Activated CD8-positive, alpha-beta memory T cell treated with anti-CD3 and anti-CD28 coated beads, Interleukin-2, amount 10 ng/mL, durations not matched to agents 7 days and 5 days (primary cell): ENCODE results near the gene ADAMTS17. TPM values are rescaled to one million over a fixed set of nuclear protein-coding genes. Genes with fewer than 3 reads are reported as not detected.

Experiments used
- ATAC-seq: fragments of 150-1000 bp; cut with Tn5 transposase; one replicate; pipeline ENCODE4 v1.10.0; 2021; ENCODE audit warnings: moderate library complexity
- CTCF ChIA-PET: fragments of 350-600 bp; sonication (Branson Sonifier 250); formaldehyde crosslinking; loops from one replicate; lab custom pipeline; 2021; ENCODE audit warnings: antibody characterized with exemption; lab: Charles Lee
- DNase-seq: peaks from one replicate; pipeline ENCODE4 v3.0.0-alpha.2; 2020
- H3K27ac Mint-ChIP-seq: one replicate; pipeline ENCODE4 v1.8.0; 2021; ENCODE audit warnings: mild to moderate bottlenecking, mixed read lengths
- H3K27me3 Mint-ChIP-seq: one replicate; pipeline ENCODE4 v1.8.0; 2021; ENCODE audit warnings: mixed read lengths
- H3K36me3 Mint-ChIP-seq: one replicate; pipeline ENCODE4 v1.8.0; 2021; ENCODE audit warnings: mild to moderate bottlenecking, mixed read lengths
- H3K4me1 Mint-ChIP-seq: one replicate; pipeline ENCODE4 v1.8.0; 2021; ENCODE audit warnings: mixed read lengths
- H3K4me3 Mint-ChIP-seq: one replicate; pipeline ENCODE4 v1.8.0; 2021; ENCODE audit warnings: mild to moderate bottlenecking, moderate library complexity, mixed read lengths
- H3K9me3 Mint-ChIP-seq: one replicate; pipeline ENCODE4 v1.8.0; 2022; ENCODE audit warnings: low read depth, mixed read lengths
- total RNA-seq, 2 experiments: library from RNA; stranded (reverse); gene quantifications; one replicate each; pipeline ENCODE4 v1.2.3, GENCODE V29; 2021

The ADAMTS17 gene
- total RNA-seq, 2 experiments from 2014 or later, result 1.6 to 1.9 TPM

DNA sequence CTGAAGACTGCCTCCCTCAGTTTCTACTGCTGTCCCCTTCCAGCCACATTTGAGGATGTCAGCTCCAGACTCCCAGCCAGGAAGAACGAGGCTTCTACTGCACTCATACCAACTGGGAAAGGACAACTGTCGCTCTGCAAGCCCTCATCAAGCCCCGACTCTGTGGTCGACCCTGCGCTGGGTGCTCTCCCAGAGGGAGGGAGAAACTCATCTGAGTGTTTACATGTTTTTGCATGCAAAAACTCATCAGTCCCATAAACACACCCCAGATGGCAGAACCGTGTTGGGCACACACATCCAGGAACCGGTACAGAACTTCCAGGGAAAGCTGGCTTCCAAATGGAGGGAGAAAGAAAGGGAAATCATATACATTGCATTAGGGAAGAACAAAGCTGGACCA lies 43.5 kb downstream of the ADAMTS17 start:
- CTCF ChIA-PET, result no interaction called here
- Mint-ChIP-seq H3K9me3 (peaks cover 3% of the 10 kb centered on the region), H3K36me3 (peaks cover 3% of the 10 kb centered on the region), H3K4me1 (no peaks in the 10 kb centered on the region), H3K4me3 (no peak overlapping the region), H3K27me3 (no peaks in the 10 kb centered on the region), H3K27ac (no peak overlapping the region)
- ATAC-seq, result no peak
- DNase-seq, result no peak

DNA sequence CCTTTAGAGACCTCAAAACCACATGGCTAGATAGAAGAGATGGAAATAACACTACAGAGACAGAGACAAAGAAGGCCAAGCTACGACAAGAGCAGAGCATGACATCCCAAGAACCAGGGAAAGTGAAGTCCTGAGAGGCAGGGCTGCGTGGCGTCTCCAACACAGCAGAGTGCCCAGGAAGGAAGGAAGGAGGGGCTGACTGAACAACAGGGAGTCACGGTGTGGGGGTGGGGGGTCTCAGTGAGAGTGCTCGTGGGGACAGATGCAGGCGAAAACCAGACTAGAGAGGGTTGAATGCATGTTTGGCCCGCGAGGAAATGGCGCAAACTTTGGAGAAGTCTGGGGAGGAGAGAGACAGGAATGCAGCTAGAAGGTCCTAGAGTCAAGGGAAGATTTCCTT lies 44.0 kb downstream of the ADAMTS17 start:
- Mint-ChIP-seq H3K36me3 (peaks cover 3% of the 10 kb centered on the region), H3K4me3 (no peak overlapping the region), H3K27ac (no peak overlapping the region), H3K4me1 (no peaks in the 10 kb centered on the region), H3K27me3 (no peaks in the 10 kb centered on the region), H3K9me3 (peaks cover 3% of the 10 kb centered on the region)
- ATAC-seq (no peak), DNase-seq (no peak)
- CTCF ChIA-PET, result no interaction called here

DNA sequence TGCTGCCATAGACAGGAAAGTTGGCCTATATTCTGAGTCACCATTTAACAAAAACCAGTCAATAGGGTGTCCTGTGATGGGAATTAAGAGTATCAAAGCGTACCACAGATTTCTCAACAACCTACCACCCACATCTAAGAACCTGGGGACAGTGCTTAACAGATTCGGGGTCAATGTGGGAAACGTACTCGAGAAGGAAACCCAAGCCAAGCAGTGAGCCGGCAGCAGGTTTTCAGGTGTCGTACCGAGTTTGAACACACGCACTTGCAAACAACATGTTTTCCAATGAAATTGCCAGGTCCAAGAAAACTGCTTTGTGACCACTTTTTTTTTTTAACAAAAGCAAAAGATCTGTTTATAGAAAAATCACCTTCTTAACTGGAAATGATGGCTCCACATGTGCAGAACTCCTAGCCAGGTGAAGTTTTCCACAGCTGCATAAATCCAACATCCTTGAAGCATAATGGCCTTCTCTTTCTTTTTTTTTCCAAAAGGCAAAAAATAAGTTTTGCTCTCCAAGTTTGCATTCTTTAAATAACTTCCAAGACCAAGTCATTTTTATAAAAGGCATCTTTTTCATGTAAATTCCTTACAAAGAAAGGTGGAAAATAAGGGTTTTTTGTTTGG lies 45.7 kb downstream of the ADAMTS17 start:
- no peak for DNase-seq
- peaks cover 3% of the 10 kb centered on the region for H3K9me3 Mint-ChIP-seq
- H3K27me3 Mint-ChIP-seq, result no peaks in the 10 kb centered on the region
- CTCF ChIA-PET, result no interaction called here
- peaks cover 3% of the 10 kb centered on the region for H3K36me3 Mint-ChIP-seq
- no peak for ATAC-seq
- no peak overlapping the region for H3K4me3 Mint-ChIP-seq
- no peak overlapping the region for H3K27ac Mint-ChIP-seq
- H3K4me1 Mint-ChIP-seq, result peaks cover 1% of the 10 kb centered on the region

DNA sequence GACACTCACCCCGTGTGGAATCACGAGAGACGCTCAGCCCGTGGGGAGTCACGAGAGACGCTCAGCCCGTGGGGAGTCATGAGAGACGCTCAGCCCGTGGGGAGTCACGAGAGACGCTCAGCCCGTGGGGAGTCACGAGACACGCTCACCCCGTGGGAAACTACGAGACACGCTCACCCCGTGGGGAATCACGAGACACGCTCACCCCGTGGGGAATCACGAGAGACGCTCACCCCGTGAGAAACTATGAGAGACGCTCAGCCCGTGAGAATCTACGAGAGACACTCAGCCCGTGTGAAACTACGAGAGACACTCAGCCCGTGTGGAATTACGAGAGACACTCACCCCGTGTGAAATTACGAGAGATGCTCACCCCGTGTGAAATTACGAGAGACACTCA lies 49.8 kb downstream of the ADAMTS17 start:
- DNase-seq, result no peak
- Mint-ChIP-seq H3K36me3 (no peaks in the 10 kb centered on the region), H3K9me3 (peaks cover 5% of the 10 kb centered on the region), H3K27me3 (no peaks in the 10 kb centered on the region), H3K27ac (no peak overlapping the region), H3K4me3 (no peak overlapping the region), H3K4me1 (peaks cover 4% of the 10 kb centered on the region)
- CTCF ChIA-PET, result no interaction called here
- no peak for ATAC-seq

DNA sequence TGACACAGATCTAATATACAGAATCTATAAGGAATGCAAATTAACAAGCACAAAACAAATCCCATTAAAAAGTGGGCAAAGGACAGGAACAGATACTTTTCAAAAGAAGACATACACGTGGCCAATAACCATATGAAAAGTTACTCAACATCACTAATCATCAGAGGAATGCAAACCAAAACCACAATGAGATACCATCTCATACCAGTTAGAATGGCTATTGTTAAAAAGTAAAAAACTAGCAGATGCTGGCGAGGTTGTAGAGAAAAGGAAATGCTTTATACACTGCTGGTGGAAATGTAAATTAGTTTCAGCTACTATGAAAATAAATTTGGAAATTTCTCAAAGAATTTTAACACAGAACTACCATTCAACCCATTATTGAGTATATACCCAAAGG lies 50.7 kb downstream of the ADAMTS17 start:
- no peaks in the 10 kb centered on the region for H3K36me3 Mint-ChIP-seq
- H3K4me3 Mint-ChIP-seq, result no peak overlapping the region
- no peaks in the 10 kb centered on the region for H3K27me3 Mint-ChIP-seq
- CTCF ChIA-PET, result no interaction called here
- H3K27ac Mint-ChIP-seq, result no peak overlapping the region
- H3K9me3 Mint-ChIP-seq, result peaks cover 5% of the 10 kb centered on the region
- H3K4me1 Mint-ChIP-seq, result peaks cover 4% of the 10 kb centered on the region
- DNase-seq (no peak), ATAC-seq (no peak)

DNA sequence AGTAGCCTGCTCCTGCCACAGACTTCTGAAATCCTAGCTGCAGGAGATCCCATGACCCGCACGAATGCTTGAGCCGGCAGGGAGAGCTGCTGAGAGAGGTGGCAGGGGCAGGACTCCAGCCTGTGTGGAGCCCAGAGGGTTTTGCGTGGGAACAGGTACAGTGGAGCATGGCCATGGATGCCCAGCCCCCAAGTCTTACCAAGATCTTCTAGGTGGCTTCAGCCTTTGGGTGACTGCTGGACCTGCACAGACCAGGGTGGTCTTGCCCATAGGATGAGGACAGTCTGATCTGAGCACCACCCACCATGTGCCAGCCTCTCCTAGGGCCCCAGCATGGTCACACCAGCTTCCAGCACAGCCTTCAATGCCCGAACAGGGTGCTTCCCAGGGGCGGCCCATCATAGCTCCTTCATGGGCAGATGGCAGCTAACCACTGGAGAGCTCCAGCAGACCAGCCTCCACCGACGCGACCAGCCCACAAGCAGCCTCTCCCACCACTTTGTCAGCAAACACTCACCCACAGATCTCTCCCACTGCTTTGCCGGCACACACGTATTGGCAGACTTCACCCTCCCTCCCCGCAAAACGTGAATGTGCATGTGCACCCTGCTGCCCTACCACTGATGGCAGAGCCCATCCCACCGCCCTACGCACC lies 56.0 kb downstream of the ADAMTS17 start:
- no peaks in the 10 kb centered on the region for H3K36me3 Mint-ChIP-seq
- CTCF ChIA-PET, result no interaction called here
- no peaks in the 10 kb centered on the region for H3K27me3 Mint-ChIP-seq
- no peak for ATAC-seq
- no peak overlapping the region for H3K4me3 Mint-ChIP-seq
- H3K27ac Mint-ChIP-seq, result no peak overlapping the region
- peaks cover under 1% of the 10 kb centered on the region for H3K4me1 Mint-ChIP-seq
- DNase-seq, result no peak
- peaks cover 5% of the 10 kb centered on the region for H3K9me3 Mint-ChIP-seq

DNA sequence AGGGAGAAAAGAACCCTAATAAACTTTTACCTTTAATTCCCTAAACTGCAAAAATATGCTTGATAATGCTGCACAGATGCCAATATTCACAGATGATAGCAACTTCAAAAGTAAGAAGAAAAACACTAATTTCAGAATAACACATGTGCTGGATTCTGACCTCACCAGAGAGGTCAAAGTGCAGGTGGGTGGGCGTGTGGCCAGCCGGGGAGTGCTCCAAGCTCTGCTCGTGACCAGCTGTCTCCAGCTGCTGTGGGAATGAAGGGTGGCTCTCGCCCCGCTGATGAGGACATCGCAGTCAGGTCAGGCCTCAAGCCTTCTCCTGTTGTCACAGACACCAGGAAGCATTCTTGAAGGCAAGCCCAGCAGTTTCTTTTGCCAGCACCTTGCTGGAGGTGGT lies 57.1 kb downstream of the ADAMTS17 start:
- ATAC-seq (no peak), DNase-seq (no peak)
- CTCF ChIA-PET, result no interaction called here
- Mint-ChIP-seq H3K27ac (no peak overlapping the region), H3K9me3 (peaks cover 2% of the 10 kb centered on the region), H3K36me3 (no peaks in the 10 kb centered on the region), H3K4me1 (no peaks in the 10 kb centered on the region), H3K4me3 (no peak overlapping the region), H3K27me3 (no peaks in the 10 kb centered on the region)

DNA sequence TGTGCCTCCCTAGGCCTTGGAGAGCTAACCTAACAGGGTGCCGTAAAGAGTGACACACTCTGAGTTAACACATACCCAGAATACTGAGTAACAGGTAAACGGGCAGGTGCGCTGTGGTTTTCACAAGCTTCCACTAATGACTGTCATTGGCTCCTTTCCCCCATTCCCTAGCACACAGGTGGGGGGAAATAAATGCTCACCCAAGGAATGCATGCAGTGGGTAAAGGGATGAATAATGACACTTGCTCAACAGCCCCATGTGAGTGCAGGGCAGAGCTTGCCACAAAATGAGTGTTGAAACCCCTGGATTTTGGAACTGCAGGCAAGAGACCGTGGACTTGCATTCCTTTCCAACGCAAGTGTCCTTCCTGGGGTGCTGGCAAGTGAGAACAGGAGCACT lies 57.6 kb downstream of the ADAMTS17 start:
- H3K27ac Mint-ChIP-seq, result no peak overlapping the region
- H3K9me3 Mint-ChIP-seq, result no peaks in the 10 kb centered on the region
- no peak overlapping the region for H3K4me3 Mint-ChIP-seq
- no peaks in the 10 kb centered on the region for H3K4me1 Mint-ChIP-seq
- no peaks in the 10 kb centered on the region for H3K36me3 Mint-ChIP-seq
- no peaks in the 10 kb centered on the region for H3K27me3 Mint-ChIP-seq
- DNase-seq, result no peak
- CTCF ChIA-PET, result no interaction called here
- ATAC-seq, result no peak

DNA sequence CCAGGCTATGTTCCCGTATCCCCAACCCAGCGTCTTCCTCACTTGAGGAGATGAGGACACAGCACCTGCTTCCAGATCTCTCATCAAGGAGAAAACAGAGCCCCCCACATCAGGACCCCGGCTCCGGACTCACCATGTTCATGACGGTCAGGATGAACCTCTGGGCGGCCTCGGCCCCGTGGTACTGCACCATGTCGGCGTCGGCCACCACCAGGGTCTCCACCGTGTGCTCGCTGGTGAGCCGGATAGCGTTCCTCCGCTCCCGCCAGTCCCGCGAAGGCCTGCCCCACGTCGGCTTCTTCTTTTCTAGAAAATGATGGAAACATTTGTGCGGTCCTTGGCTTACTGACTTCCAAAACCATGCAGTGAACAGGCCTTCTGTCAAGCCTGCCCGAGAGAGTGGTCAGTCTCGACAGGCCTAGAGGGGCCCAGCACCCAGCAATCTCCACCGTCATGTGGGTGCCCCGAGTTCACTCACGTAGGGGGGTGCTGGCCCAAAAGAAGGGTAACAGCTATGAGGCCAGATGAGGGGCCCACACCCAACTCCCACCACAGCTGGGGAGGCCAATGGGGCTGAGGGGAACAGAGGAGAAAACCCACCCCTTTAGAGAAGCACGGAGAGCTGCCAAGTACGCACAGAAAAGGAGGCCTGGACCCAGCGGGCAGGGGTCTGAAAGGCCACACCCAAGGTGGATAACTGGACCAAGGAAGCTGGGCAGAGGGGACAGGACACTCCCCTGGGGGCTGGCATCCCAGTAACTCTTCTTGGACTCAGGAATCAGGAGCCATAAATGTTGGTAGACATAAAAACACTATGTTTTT lies 60.5 kb downstream of the ADAMTS17 start:
- DNase-seq (no peak), ATAC-seq (no peak)
- Mint-ChIP-seq H3K36me3 (no peaks in the 10 kb centered on the region), H3K9me3 (no peaks in the 10 kb centered on the region), H3K4me1 (no peaks in the 10 kb centered on the region), H3K27ac (no peak overlapping the region), H3K27me3 (no peaks in the 10 kb centered on the region), H3K4me3 (no peak overlapping the region)
- CTCF ChIA-PET, result no interaction called here

DNA sequence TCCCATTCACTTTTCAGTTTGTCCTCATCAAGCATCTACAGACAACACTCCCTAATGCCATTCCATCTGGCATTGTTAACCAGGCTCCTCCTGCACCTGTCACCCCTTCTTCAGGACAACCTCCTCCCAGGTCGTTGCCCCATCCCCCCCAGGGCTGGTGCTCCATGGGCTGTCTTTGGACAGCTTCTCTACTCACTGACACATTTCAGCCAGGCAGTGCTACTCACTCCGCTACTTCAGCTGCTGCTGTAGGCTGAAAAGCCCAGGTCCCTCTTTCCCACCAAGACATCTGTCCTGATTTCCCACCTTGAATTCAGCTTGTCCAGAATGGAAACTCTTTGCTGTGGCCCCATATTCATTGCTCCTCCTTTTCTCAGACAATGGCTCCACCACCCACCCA lies 61.9 kb downstream of the ADAMTS17 start:
- Mint-ChIP-seq H3K36me3 (no peaks in the 10 kb centered on the region), H3K4me1 (no peaks in the 10 kb centered on the region), H3K27ac (no peak overlapping the region), H3K4me3 (no peak overlapping the region), H3K9me3 (no peaks in the 10 kb centered on the region), H3K27me3 (no peaks in the 10 kb centered on the region)
- ATAC-seq (no peak), DNase-seq (no peak)
- CTCF ChIA-PET, result no interaction called here

DNA sequence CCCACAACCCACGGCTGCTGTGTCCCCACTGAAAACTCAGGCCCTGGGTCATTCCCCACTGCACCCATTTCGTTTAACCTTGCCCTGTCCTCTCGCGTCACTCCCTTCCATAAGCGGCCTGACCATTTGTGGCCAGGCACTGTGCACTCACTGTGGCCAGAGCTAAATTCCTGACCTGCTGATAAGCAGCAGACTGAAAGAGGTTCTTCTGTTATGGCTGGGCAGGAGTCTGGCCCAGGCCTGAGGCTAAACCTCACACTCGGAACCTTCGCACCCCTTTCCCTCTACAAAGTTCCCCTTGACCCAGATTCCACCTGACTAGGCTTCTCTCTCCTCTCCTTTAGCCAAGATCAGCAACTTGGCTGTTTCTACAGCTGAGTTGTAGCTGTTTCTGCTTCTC lies 62.3 kb downstream of the ADAMTS17 start:
- CTCF ChIA-PET, result no interaction called here
- no peak overlapping the region for H3K27ac Mint-ChIP-seq

DNA sequence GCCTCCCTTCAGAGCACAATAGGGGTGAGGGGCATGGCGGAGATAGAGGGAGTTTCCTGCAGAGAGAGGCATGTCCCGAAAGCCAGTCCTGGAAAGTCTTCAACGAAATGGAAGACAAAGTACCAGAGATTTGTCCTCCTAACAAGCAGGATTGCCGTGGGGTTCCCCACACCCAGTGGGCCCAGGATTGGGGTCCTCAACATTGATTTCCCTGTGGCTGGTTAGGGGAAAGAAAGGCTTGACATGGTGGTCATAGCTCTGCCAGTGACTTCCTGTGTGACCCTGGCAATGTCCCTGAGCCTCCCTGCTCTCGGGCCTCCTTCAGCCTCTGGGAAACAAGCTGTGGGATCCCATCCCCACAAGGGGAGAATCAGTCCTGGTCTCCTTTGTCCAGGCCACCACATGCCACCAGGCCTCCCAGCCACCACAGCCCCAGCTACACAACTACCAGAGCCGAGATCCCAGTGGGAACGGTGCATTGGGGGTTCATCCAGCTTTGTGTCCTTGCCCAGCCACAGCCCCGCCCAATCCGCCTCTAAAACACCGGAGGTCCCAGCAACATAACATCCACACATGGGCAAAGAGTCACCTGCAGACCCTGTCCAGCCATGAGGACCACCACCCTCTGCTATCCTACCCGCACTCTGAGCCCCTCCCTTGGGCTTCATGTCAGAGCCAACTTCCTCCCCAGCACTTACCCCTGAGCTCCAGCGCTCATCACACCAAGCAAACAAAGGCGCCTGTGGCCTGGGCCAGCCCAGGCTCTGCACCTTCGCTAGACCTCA lies 63.0 kb downstream of the ADAMTS17 start:
- CTCF ChIA-PET, result no interaction called here
- no peaks in the 10 kb centered on the region for H3K36me3 Mint-ChIP-seq
- no peak overlapping the region for H3K4me3 Mint-ChIP-seq
- ATAC-seq, result no peak
- no peak overlapping the region for H3K27ac Mint-ChIP-seq
- H3K9me3 Mint-ChIP-seq, result no peaks in the 10 kb centered on the region
- no peak for DNase-seq
- H3K27me3 Mint-ChIP-seq, result no peaks in the 10 kb centered on the region
- H3K4me1 Mint-ChIP-seq, result no peaks in the 10 kb centered on the region

More for the DNA sequence above, 62.3 kb downstream of the ADAMTS17 start:
- no peaks in the 10 kb centered on the region for H3K4me1 Mint-ChIP-seq
- H3K4me3 Mint-ChIP-seq, result no peak overlapping the region
- no peaks in the 10 kb centered on the region for H3K9me3 Mint-ChIP-seq
- ATAC-seq (no peak), DNase-seq (no peak)
- H3K27me3 Mint-ChIP-seq, result no peaks in the 10 kb centered on the region
- H3K36me3 Mint-ChIP-seq, result no peaks in the 10 kb centered on the region

DNA sequence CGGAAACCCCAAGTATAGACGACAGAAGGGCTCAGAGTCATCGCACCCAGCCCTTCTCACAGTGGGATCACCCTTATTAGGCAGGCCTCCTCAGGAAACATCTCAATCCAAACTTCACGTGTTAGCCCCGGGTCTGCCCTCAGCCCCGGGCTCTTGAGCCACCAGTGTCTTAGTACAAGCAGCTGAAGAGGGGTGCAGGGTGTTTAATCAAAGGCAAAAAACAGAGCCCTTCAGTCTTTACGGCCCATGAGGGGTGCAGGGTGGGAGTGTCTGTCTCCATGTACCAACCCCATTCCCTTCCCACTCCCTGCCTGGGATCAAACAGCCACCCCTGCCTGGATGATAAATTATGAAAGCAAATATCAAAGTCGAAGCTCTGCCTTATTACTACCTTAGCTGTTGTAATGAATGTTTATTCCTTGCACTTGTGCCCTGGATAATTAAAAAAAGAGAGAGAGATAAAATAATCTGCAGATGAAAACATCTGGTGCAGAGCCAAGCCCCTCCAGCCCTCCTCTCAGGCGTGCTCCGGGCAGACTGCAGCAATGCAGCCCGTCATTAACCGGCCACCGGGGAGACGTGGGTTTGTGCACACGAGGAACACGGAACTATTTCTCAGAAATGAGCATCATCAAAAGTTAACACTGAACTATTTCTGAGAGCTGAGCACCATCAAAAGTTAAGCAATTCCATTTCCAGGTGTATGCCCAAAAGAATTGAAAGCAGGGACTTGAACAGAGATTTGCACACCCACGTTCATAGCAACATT lies 64.5 kb downstream of the ADAMTS17 start:
- ATAC-seq, result no peak
- no peak for DNase-seq
- Mint-ChIP-seq H3K36me3 (peaks cover 1% of the 10 kb centered on the region), H3K27me3 (no peaks in the 10 kb centered on the region), H3K4me3 (no peak overlapping the region), H3K4me1 (no peaks in the 10 kb centered on the region), H3K27ac (no peak overlapping the region), H3K9me3 (peaks cover 9% of the 10 kb centered on the region)
- CTCF ChIA-PET, result no interaction called here
